ENCODE results near the gene ZC3H18.

DNA sequence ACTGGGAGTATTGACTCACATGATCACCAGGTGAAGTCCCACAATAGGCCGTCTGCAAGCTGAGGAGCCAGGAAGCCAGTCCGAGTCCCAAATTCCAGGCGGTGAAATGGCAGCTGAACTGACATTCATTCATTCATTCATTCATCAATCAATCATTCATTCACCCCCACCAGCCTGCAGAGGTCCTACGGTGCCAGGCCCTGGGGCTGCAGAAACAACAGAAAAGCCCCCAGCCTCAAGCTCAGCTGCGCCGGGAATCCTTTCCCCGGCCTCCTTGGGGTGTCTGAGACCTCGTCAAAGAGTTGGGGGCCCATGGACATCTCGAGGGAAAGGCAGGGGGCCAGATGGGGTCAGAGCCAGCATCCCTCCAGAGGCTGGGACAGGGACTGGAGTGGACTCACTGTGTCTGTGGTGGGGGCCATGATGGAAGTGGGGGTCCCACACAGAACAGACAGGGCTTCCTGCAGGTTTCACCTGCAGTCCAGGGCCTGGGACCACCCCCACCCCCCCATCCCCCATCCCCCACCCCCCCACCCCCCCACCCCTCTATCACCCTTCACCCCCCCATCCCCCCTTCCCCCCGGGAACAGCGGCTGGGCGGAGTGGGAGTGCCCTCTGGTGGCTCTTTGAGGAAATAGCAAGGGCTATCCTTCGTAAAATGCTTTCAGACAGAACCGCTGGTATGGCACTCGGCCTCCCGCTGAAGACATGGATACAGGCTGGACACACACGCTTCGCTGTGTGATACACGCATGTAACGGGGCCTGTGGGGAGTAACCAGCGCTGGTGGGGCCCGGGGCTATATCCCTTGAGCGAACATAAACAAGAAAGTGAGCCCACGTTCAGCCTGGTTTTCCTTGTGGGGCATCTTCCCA lies 8.5 kb upstream of the ZC3H18 start:
- TF ChIP-seq, protein P1, sequence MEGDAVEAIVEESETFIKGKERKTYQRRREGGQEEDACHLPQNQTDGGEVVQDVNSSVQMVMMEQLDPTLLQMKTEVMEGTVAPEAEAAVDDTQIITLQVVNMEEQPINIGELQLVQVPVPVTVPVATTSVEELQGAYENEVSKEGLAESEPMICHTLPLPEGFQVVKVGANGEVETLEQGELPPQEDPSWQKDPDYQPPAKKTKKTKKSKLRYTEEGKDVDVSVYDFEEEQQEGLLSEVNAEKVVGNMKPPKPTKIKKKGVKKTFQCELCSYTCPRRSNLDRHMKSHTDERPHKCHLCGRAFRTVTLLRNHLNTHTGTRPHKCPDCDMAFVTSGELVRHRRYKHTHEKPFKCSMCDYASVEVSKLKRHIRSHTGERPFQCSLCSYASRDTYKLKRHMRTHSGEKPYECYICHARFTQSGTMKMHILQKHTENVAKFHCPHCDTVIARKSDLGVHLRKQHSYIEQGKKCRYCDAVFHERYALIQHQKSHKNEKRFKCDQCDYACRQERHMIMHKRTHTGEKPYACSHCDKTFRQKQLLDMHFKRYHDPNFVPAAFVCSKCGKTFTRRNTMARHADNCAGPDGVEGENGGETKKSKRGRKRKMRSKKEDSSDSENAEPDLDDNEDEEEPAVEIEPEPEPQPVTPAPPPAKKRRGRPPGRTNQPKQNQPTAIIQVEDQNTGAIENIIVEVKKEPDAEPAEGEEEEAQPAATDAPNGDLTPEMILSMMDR (IDR thresholded peaks at IDR 0.05): peak in 5 of 7 experiments; percentile 33 to 71 (median 56)
- peak in 1 of 3 donors; percentile 11 for TF ChIP-seq POLR2AphosphoS5 (IDR thresholded peaks at IDR 0.05)
- TF ChIP-seq EP300 (IDR thresholded peaks at IDR 0.05): no peak
- TF ChIP-seq POLR2A (IDR thresholded peaks at IDR 0.05): no peak

Data from stomach (tissue), 4 donors.